Measurements from ENCODE around the gene SCLT1.

The SCLT1 gene

GRCh38 chr4:128924951-128925350 lies 168.4 kb downstream of the SCLT1 start:
- DNase-seq = no peak
- no peak overlapping the region for H3K4me3 Mint-ChIP-seq
- peak overlapping the region; percentile 88 for H3K27ac Mint-ChIP-seq
- peaks cover 14% of the 10 kb centered on the region for H3K9me3 Mint-ChIP-seq
- H3K4me1 Mint-ChIP-seq = no peaks in the 10 kb centered on the region
- H3K36me3 Mint-ChIP-seq (ENCODE audit: low read depth) = peaks cover 48% of the 10 kb centered on the region
- no peaks in the 10 kb centered on the region for H3K27me3 Mint-ChIP-seq (ENCODE audit: low read depth, poor library complexity)
- TF ChIP-seq CTCF (IDR thresholded peaks at IDR 0.05) = no peak

- no peaks in the 10 kb centered on the region for H3K27me3 Mint-ChIP-seq (ENCODE audit: low read depth, poor library complexity)
- TF ChIP-seq CTCF (IDR thresholded peaks at IDR 0.05) = no peak
- H3K4me1 Mint-ChIP-seq = no peaks in the 10 kb centered on the region
- H3K36me3 Mint-ChIP-seq (ENCODE audit: low read depth) = peaks cover 39% of the 10 kb centered on the region
- H3K27ac Mint-ChIP-seq = no peak overlapping the region
- H3K4me3 Mint-ChIP-seq = no peak overlapping the region
- DNase-seq = no peak
- H3K9me3 Mint-ChIP-seq = peaks cover 14% of the 10 kb centered on the region
Observed at GRCh38 chr4:128921954-128922353, 171.4 kb downstream of the SCLT1 start.

- no peak for TF ChIP-seq CTCF (IDR thresholded peaks at IDR 0.05)
- peaks cover 10% of the 10 kb centered on the region for H3K9me3 Mint-ChIP-seq
- DNase-seq = no peak
- H3K36me3 Mint-ChIP-seq (ENCODE audit: low read depth) = peaks cover 16% of the 10 kb centered on the region
- H3K4me3 Mint-ChIP-seq = no peak overlapping the region
- H3K27ac Mint-ChIP-seq = no peak overlapping the region
- H3K4me1 Mint-ChIP-seq = no peaks in the 10 kb centered on the region
- no peaks in the 10 kb centered on the region for H3K27me3 Mint-ChIP-seq (ENCODE audit: low read depth, poor library complexity)
Observed at GRCh38 chr4:128917781-128918180, 175.6 kb downstream of the SCLT1 start.

GRCh38 chr4:128916832-128917231 lies 176.5 kb downstream of the SCLT1 start:
- no peak overlapping the region for H3K27ac Mint-ChIP-seq
- TF ChIP-seq CTCF (IDR thresholded peaks at IDR 0.05) = no peak
- peaks cover 10% of the 10 kb centered on the region for H3K9me3 Mint-ChIP-seq
- H3K4me1 Mint-ChIP-seq = no peaks in the 10 kb centered on the region
- H3K27me3 Mint-ChIP-seq (ENCODE audit: low read depth, poor library complexity) = no peaks in the 10 kb centered on the region
- H3K36me3 Mint-ChIP-seq (ENCODE audit: low read depth) = peaks cover 11% of the 10 kb centered on the region
- no peak overlapping the region for H3K4me3 Mint-ChIP-seq
- no peak for DNase-seq

GRCh38 chr4:128915544-128915943 lies 177.8 kb downstream of the SCLT1 start:
- H3K27me3 Mint-ChIP-seq (ENCODE audit: low read depth, poor library complexity) = no peaks in the 10 kb centered on the region
- H3K36me3 Mint-ChIP-seq (ENCODE audit: low read depth) = peaks cover 7% of the 10 kb centered on the region
- no peaks in the 10 kb centered on the region for H3K4me1 Mint-ChIP-seq
- no peak overlapping the region for H3K27ac Mint-ChIP-seq
- H3K4me3 Mint-ChIP-seq = no peak overlapping the region
- no peak for DNase-seq
- H3K9me3 Mint-ChIP-seq = peaks cover 1% of the 10 kb centered on the region
- TF ChIP-seq CTCF (IDR thresholded peaks at IDR 0.05) = no peak

GRCh38 chr4:128913228-128913627 lies 180.1 kb downstream of the SCLT1 start:
- Mint-ChIP-seq H3K27ac (peak overlapping the region; percentile 84), H3K9me3 (no peaks in the 10 kb centered on the region), H3K4me3 (no peak overlapping the region), H3K27me3 (ENCODE audit: low read depth, poor library complexity) (no peaks in the 10 kb centered on the region), H3K4me1 (no peaks in the 10 kb centered on the region), H3K36me3 (ENCODE audit: low read depth) (no peaks in the 10 kb centered on the region)
- no peak for DNase-seq
- TF ChIP-seq CTCF (IDR thresholded peaks at IDR 0.05) = no peak

All from nephron progenitor cell (in vitro differentiated cells).